K562 (cell line): ENCODE measurements around the gene NTM. TPM values are rescaled to one million over a fixed set of nuclear protein-coding genes. Genes with fewer than 3 reads are reported as not detected.

ENCODE experiments used
- CUX1 ChIP-seq: fragments of 200-800 bp; sonication (Bioruptor generic); IDR thresholded peaks from 2 replicates; pipeline ENCODE4 v1.6.1; 2016; ENCODE audit warnings: missing genetic modification characterization, missing compliant biosample characterization
- FOXP1 ChIP-seq: sonication (generic); formaldehyde crosslinking; IDR thresholded peaks from 2 replicates; pipeline ENCODE4 v1.8.0; 2022; ENCODE audit warnings: mild to moderate bottlenecking, missing genetic modification reagents
- GTF2A2 ChIP-seq: IDR thresholded peaks from 2 replicates; pipeline ENCODE4 v1.6.1; 2016; ENCODE audit warnings: mild to moderate bottlenecking, missing genetic modification characterization, missing compliant biosample characterization
- LCOR ChIP-seq: sonication (generic); formaldehyde crosslinking; IDR thresholded peaks from 2 replicates; pipeline ENCODE4 v1.8.0; 2022; ENCODE audit warnings: mild to moderate bottlenecking, missing genetic modification reagents
- MAX ChIP-seq: sonication (generic); formaldehyde crosslinking; IDR thresholded peaks from 2 replicates; pipeline ENCODE4 v1.9.0; 2022; ENCODE audit warnings: mild to moderate bottlenecking, missing genetic modification reagents
- PRMT5 ChIP-seq: sonication (generic); formaldehyde crosslinking; IDR thresholded peaks from 2 replicates; pipeline ENCODE4 v1.5.0; 2020; ENCODE audit warnings: missing genetic modification reagents
- RBFOX2 ChIP-seq: fragments of 200-400 bp; formaldehyde crosslinking; IDR thresholded peaks from 2 replicates; pipeline ENCODE4 v1.6.1; 2017; ENCODE audit warnings: low read depth, mild to moderate bottlenecking, low read length, moderate library complexity
- ZBTB12 ChIP-seq: fragments of 250-450 bp; sonication (Bioruptor Pico); IDR thresholded peaks from 2 replicates; pipeline ENCODE4 v1.4.0; 2020
- polyA plus RNA-seq, 8 experiments: library from polyadenylated mRNA; depleted of rRNA in 4 of 8; stranded (reverse) in 5 of 8; unstranded in 3 of 8; fragments of >200 nt; fragmentation: Nextera tagmentation in 2 of 8; fragmentation: Illumina TruSeq in 1 of 8; extraction: Ambion mirVana in 2 of 8; extraction: Trizol in 1 of 8; gene quantifications; 2 replicates each; pipeline versions ENCODE4 v1.2.1 to v1.2.3, GENCODE V29; 2011 to 2014; ENCODE audit warnings: inconsistent platforms in 1 of 8, missing spikeins in 1 of 8
- total RNA-seq, 7 experiments: library from RNA; depleted of rRNA in 6 of 7; stranded (reverse); fragments of >200 nt in 6 of 7; fragmentation: Illumina TruSeq in 2 of 7; extraction: Trizol in 2 of 7; gene quantifications; 2 replicates each; pipeline versions ENCODE4 v1.2.1 to v1.2.3, GENCODE V29; 2011 to 2021; ENCODE audit warnings: low replicate concordance in 1 of 7

Gene NTM
- total and polyA plus RNA-seq, 9 of the 15 experiments (the other 6 are each of a cell fraction or from before 2014, with no cell fraction given): not detected

DNA sequence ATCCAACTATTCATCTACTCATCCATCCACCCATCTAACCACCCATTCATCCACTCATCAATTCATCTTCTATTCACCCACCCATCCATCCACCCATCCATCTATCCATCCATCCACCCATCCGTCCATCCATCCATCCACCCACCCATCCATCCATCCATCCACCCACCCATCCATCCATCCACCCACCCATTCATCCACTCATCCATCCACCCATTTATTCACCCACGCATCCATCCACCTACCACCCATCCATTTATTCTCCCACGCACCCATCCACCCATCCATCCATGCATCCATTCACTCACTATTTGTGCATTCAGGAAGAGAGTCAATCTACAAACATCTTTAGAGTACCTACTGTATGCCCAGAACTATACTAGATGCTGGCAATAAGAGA, 482.3 kb downstream of the NTM start (continued):
- TF ChIP-seq CUX1 (no peak), ZBTB12 (CRISPR knock-in tag) (no peak), GTF2A2 (no peak), FOXP1 (CRISPR knock-in tag) (no peak), MAX (CRISPR knock-in tag) (no peak), RBFOX2 (no peak), LCOR (CRISPR knock-in tag) (no peak), PRMT5 (CRISPR knock-in tag) (no peak)
